HG03520 (cell line): Measurements from ENCODE around the gene SEPTIN5.

Experiments
- ATAC-seq: cut with Tn5 transposase; IDR thresholded peaks from one replicate; pipeline ENCODE4 v1.9.1; 2021; ENCODE audit warnings: mild to moderate bottlenecking, moderate library complexity; ENCODE audit not compliant: unreplicated experiment

Gene SEPTIN5

DNA sequence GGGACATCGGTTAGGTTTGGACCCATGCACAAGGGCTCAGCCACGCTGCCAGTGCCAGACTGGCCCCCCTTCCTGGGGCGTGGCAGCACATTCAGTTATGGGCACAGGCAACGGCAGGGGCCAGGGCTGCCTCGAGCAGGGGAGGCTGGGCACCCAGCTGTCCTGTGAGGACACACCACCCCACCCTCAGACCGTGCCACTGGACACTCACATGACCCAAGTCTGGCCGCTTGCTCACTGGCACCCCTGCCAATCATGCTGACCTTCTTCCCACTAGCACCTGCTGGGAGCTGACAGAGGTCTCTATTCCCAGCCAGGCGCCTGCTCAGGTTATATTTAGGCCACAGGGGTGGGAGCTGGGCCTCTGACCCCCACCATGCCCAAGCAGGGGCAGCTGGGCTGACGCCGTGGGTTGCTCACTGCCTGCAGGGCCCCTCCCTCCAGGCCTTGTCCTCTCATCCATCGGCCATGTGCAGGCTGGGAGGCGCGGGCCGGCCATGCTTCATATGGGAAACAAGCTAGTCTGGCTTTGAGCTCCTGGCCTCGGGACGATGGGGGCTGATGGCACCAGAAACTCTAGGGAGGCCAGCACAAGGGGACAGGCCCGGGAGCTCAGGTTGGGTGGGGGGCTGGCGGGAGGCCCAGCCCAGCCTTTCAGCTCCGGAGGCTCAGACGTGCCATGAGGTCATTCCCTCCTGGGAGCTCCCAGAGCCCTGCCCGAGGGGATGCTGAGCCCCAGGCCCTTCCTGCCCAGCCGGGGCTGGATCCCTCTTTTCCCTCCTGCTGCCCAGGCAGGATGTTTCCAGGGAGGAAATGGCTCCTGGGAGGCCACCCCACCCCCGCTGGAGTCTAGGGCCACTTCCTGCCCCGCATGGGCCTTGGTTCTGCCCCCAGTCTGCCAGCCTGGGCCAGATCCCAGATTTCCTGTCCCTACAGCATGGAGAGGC lies 31.1 kb downstream of the SEPTIN5 start:
- ATAC-seq = no peak

DNA sequence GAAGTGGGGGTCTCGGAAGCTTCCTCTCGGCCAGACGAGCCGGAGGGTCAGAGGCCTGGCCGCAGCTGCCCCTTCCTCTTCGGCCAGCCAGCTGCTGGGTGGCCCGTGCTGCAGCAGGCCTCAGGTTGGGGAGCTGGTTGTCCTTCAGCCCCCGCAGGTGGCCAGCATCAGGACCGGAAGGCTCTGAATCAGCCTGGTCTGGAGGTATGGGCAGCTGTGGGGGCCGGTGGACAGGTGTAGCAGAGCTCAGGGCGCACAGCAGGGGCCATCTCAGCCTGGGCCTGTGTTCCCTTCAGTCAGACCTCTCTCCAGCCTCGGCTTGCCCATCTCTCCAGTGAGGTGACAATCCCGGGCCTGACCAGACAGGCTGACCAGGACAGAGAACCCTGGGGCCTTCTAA lies 32.4 kb downstream of the SEPTIN5 start:
- ATAC-seq = no peak

DNA sequence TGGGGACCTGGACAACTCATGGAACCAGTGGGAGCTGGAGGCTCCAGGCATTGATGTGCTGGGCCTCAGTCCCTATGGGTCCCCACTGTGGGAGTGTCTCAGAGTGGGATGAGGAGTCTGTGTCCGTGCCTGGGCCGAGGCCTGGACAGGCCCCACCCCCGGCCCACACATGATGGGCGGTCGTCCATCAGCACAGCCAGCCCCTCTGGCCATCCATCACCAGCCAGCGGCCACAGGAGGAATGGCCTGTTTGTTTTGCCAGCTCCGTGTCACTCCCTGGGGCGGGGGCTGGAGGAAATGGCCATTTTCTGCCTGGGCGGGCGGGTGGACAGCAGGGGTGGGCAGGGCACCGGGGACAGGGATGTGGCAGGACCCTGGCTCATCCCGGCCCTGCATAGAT lies 33.2 kb downstream of the SEPTIN5 start:
- ATAC-seq = no peak

DNA sequence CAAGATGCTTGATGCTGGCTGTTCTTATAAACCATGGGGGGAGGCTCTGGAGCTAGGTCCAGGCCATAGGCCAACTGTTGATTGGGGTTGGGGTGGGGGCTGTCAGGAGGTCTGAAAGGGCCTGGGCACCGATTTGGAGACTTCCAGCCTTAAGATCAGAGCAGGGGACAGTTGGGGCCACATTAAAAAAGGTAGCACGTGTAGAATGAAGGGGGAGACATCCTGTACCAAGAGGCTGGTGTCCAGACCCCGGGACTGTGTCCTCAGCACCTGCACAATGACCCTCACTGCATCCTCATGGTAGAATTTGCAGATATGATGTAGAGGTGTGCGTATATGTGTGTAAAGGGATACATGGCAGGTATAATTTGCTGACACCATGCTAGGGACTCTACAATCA lies 33.8 kb downstream of the SEPTIN5 start:
- ATAC-seq = no peak

DNA sequence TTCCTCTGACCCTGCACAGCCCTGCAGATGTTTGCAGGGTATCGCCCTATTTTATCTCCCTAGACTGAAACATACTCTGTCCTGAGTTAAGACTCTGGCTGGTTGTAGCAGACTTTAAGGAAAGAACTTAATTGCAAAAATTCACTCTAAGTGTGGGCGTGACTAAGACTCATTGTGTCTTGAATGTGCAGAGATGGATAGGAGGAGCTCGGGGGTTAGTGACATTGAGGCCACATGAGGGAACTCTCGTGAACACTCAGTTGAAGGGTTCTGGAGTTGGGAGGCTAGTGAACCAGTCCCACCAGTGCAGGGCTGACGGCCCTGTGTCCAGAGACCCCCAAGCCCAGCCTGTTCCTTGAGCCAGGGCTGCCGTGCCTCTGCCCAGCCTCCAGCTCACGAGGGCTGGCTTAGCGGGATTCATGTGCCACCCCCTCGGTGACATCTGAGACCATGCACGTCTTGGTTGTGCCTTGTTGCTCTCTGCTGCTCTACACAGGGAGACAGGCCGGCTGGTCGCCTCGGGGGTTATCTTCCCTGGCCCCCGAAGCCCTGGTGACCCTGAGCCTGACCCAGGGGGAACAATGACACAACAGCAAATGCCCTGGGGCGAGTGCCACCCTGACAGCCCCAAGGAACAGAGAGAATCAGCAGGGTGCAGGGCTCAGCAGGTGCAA lies 34.8 kb downstream of the SEPTIN5 start:
- ATAC-seq = no peak

DNA sequence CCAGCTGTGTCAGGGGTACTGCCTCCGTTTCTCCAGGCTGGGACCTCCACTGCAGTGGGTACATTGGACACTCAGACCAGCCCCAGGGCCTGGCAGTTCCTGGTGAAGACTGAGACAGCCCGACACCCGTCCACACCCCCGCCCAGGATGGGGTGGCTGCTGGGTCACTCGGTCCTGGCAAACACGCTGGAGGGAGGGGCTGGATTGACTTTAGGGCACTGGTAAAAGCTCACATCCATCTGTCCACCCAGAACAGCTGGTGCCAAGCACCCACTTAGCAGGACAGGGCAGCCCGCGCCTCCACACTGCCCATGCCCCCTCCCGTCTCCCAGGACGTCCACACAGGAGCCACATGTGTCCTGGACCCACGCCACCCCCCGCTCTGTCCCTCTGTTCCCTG lies 35.6 kb downstream of the SEPTIN5 start:
- ATAC-seq = no peak

DNA sequence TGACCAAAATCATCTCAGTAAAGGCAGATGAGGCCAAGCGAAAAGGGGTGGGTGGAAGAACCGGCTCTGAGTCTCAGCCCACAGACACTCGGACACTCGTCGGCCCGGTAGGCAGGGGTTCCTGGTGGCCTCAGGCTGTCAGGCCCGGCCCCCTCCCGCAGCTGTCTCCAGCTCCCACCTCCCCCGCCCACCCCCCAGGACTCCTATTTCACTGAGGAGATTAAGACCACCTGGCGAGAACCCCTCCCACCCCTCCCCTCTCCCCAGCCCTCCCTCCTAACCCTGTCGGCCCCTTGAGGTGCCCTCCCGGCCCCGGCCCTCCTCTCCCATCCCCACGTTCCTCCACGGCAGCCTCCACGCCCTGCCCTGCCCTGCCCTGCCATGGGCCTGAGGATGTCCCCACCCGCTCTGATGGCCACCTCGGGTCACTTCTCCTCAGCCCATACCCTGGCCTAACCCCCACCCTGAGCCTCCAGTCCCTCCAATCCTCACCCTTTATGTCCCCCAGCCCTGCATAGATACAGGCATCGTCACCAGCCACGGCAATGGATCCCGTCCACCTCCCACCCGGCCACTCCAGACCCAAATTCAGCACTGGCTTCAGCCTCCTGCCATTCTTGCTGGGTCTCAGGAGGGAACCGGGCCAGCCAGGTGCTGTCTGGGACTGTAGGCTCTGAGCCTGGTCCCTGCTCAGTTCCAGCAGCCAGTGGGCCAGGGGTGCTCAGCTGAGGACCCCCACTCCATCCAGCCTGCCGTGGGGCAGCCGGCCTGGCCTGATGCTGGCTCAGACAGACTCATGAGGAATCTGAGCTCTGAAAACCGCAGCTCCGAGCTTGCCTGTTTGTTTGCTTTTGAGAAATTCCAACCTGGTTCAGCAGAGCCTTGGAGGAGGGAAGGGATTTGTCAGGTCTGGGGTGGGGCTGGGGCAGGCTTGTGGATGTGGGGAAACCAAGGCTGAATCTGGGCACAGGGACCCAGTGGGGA lies 36.5 kb downstream of the SEPTIN5 start:
- ATAC-seq = no peak

DNA sequence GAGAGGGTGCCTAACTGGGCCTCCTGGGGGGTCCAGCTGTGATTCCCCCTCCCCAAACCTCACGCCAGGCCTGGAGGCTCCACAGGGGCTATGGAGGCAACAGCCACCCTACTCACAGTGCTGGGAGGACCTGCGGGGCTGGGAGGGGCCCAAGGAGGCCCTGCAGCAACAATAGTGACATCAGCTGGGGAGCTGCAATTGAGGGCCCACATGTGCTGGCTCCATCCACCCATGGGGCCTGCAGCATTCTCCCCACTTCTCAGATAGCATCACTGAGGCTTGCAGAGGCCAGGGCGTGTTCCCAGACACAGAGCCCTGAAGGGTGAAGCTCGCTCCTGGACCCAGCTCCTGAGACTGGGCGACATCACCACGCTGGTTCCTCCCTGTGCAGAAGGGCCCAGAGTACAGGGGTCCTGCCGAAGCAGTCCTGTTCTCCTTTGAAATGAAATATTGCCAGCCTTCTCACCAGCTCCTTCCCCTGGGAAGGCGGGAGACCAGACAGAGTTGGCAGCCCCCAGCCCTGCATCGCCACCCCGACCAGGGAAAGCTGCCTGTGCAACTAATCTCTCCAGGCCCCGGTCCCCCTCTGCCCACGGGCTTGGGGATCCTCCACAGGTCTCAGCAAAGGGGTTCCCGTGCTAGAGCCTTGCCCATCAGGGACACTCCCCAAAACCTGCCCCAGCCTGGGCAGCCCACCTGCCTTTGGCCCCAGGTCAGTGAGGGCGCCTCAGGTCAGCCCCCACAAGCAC lies 37.4 kb downstream of the SEPTIN5 start:
- no peak for ATAC-seq

DNA sequence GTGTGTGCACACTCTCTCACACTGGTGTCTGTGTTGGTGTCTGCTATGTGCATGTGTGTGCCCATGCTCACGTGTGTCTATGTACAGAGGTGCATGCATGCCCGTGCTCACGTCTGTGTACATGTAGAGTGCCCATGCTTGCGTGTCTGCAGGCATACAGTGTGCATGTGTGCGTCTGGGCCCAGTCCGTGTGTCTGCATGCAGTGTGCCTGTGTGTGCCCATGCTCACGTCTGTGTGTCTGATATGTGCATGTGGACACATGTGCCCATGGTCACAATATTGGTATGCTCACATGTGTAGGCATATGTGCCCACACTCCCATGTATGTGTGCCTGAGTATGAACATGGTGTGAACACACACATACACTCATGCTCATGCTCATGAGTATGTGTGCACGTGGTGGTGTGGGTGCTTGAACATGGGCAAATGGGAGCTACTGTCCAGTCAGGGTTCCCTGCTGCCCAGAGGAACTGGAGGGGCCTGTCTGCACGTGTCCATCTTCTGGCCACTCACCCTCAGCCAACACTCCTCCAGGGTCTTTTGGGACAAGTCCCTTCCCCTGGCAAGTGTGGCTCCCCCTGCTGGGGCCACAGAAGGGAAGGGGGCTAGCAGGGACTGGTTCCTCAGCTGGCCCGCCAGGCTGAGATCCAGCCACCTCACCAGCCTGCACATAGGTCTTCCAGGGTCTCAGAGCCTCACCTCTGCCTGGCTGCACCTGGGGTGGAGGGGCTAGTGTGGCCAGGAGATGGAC lies 39.0 kb downstream of the SEPTIN5 start:
- no peak for ATAC-seq

DNA sequence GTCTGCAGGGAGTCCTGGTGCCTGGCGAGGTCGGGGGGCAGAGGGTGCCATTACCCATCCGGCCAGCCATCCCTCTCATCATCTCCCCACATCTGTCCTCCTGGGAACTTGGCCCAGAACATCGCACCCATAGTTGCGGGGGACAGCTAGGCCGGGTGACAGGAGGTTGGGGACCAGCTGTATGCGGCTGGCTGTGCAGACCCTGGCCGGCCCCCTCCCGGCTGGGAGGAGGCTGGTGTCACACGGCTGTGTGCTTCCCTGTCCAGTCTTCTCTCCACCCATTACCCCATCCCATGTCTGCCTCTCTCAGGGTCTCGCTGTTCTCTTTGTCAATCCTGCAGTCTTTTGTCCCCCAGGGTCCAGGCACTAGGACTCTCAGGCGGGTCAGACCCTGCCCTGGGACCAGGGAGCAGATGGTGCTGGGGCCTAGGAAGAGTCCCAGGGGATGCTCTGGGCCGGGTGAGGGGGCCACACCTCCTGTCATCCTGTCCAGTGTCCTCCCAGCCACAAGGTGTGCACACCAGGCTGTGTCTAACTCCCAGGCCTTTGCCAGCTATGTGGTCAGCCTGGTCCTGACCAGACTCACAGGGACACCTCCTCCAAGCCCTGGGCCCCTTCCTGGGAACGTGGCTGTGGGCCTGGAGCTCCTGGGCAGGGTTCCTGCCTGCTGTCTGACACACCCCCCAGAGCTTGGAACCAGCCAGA lies 39.8 kb downstream of the SEPTIN5 start:
- no peak for ATAC-seq

DNA sequence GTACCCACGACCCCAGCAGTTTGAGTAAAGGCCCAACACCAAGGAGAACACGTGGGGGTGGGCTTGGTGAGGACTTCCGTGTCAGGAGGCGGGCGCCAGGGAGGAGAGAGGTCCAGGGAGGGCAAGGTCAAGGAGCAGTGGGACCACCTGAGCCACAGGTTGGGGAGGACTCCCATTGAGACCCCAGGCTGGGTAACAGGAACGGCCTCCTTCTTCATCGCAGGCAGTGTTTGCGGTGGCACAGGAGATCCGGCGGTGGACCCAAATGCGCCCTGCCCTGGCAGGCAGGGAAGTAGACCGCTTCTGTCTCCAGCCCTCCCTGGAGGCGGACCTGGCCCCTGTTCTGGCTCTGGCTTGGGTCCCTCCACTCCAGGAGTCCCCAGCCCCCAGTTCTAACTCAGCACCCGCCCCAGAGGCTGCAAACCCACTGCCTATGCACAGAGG lies 40.4 kb downstream of the SEPTIN5 start:
- no peak for ATAC-seq

DNA sequence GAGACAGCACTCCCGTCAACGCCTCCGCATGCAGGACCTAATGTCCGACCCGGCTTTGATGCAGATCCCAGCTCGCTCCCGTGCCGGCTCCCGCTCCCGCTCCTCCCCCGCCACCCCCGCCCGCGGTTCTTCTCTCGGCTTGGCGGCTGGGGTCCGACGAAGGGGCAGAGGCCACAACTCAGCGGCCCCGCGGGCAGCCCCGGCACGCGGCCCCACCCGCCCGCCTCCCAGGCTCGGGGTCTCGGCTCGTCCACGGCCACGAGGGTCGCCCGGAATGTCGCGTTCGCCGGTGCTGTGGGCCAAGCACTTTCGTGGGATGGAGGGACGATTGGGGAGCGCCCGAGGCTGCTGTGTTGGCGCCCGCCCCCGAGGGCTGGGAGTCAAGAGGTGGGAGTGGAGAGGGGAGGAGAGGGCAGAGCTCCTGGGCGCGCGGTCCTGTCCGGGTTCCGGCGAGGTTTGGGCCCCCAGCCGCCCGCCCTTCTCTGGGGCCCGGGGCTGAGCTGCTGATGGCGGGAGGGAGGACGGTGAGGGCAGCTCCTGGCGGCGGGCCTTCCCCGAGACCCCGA lies 40.9 kb downstream of the SEPTIN5 start:
- no peak for ATAC-seq

DNA sequence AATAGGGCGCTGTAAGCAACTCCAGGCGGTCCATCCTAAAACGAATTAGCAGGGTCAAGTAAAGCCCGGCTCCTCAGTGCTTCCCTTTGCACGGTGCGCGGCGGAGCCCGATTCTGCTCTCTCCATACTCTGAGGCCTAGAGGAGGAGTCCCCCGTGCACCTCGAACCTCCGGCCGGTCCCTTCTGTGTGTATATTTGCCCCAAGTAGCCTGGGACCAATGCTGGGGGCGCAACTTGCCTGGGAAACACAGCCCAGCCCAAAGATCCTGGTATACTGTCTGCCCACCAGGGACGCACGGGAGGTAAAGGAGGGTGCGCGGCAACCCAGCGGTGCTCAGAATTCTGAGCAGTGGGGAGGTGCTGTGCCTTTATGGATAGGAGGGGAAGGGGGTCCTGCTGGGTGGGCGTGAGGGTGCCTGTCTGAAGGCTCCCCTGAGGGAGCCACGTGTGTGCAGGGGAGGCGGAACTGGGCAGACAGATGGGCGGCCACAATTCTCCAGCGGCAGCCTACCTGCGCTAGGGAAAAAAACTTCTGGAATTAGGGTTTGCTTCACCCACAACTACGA lies 41.5 kb downstream of the SEPTIN5 start:
- no peak for ATAC-seq

DNA sequence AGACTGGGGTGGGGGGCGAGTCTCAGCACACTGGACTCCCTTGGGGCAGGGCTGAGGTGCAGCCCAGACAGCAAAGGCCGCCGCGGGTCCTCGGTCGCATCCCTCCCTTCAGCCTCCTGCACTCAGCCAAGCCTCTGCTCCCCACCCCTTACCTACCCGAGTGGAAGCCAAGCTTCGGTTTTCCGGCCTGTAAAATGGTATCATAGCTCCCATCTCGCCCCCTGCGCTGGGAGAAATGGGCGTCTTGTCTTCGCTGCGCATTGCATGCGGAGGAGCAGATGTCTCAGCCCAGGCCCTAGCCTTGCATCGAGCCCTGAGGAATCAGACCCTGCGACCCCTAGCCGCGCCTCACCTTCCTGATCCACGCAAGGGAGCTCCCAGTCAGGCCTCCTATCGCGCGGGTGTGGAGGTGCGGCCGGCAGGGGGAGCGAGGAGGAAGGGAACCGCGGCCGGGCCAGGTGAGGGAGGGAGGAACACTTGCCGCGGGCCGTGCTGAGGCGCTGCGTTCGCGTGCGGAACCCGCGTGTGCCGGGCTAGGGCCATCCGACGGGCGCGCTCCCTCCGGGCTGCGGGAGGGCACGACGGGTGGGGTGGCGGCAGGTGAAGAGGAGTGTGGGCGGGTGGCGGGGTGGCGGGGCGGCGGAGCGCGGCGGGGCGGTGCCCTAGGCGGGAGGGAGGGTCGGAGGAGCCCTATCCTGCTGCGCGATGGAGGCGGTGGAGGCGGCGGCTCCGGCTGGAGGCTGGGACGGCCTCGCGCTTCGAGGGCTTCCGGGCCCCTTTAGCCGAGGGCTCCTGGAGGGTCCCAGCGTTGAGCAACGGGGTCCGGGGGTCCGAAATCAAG lies 42.2 kb downstream of the SEPTIN5 start:
- no peak for ATAC-seq

DNA sequence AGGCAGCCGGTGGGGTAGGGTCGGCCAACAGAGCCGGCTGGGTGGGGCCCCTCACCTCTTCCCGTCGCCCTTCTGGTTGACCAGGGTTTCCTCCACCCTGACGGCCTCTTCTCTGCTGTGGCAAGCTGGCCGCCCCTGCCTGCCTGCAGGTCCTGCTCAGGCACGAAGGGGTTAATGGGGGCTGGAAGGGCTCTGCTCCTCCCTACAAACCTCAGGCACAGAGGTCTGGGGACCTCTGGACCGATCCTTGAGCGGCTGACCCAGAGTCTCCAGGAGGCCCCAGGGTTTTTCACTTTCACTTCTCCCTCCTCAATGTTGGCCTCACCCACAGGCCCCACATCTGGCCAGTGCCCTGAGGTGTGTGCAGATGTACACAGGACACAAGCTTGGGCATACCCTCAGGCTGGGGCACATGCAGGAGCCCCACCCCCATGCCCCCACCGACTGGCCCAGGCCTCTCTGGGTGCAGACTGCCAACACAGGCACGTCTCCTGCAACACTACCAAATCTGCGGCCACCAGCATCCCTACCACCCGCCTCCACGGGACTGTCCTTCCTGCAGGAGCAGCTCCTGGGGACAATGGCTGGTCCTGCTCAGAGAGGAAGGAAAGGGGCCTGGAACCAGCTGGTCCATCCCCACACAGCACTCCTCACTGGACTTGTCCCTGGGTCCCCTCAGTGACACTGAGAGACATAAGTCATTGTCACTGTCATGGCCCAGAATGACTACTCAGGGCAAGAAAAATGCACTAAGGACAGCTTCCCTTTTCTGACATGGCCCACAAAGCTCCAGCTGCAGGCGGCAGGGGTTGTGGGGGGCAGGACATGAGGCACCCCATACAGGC lies 43.1 kb downstream of the SEPTIN5 start:
- ATAC-seq = no peak
